ENCODE results near the gene DLG3.
"Not testable (repeated sequence)": the region's sequence is repeated elsewhere in the genome, so short reads cannot be mapped to it uniquely, and the experiment has no call there.

DLG3 gene

GRCh38 chrX:70476934-70477733 lies 32.5 kb downstream of the DLG3 start:
- no peak for DNase-seq

GRCh38 chrX:70477734-70478075 lies 33.1 kb downstream of the DLG3 start:
- DNase-seq: no peak

- DNase-seq: no peak
These were observed 34.1 kb downstream of the DLG3 start for GRCh38 chrX:70478526-70479245.

GRCh38 chrX:70479247-70479921 lies 34.7 kb downstream of the DLG3 start:
- no peak for DNase-seq

GRCh38 chrX:70479922-70480659 lies 35.5 kb downstream of the DLG3 start:
- no peak for DNase-seq

GRCh38 chrX:70480660-70481018 lies 36.0 kb downstream of the DLG3 start:
- no peak for DNase-seq

- no peak for DNase-seq
These were observed 37.0 kb downstream of the DLG3 start for GRCh38 chrX:70481471-70482270.

GRCh38 chrX:70482300-70482699 lies 37.7 kb downstream of the DLG3 start:
- DNase-seq: no peak

- DNase-seq: no peak
These were observed 40.8 kb downstream of the DLG3 start for GRCh38 chrX:70485466-70485865.

- DNase-seq: no peak
These were observed 44.2 kb downstream of the DLG3 start for GRCh38 chrX:70488856-70489255.

- peak; percentile 1 for DNase-seq
These were observed 49.8 kb downstream of the DLG3 start for GRCh38 chrX:70494441-70494840.

- DNase-seq: no peak
These were observed 51.9 kb downstream of the DLG3 start for GRCh38 chrX:70496491-70496890.

GRCh38 chrX:70497026-70497425 lies 52.4 kb downstream of the DLG3 start:
- DNase-seq: no peak

GRCh38 chrX:70498129-70498528 lies 53.5 kb downstream of the DLG3 start:
- DNase-seq: no peak

- DNase-seq: no peak
These were observed 56.2 kb downstream of the DLG3 start for GRCh38 chrX:70500826-70501225.

GRCh38 chrX:70504772-70505450 lies 60.3 kb downstream of the DLG3 start:
- peak; percentile 37 for DNase-seq

- DNase-seq: no peak
These were observed 60.8 kb downstream of the DLG3 start for GRCh38 chrX:70505451-70505841.

GRCh38 chrX:70508296-70508911 lies 63.8 kb downstream of the DLG3 start:
- no peak for DNase-seq

- no peak for DNase-seq
These were observed 64.4 kb downstream of the DLG3 start for GRCh38 chrX:70509078-70509477.

GRCh38 chrX:70515270-70515669 lies 70.6 kb downstream of the DLG3 start:
- DNase-seq: not testable (repeated sequence)

- DNase-seq: not testable (repeated sequence)
These were observed 71.1 kb downstream of the DLG3 start for GRCh38 chrX:70515692-70516091.

Measured in activated naive CD4-positive, alpha-beta T cell treated with Interleukin-2 at 50 U/mL for 16 hours (primary cell).